WTC11 (cell line): Measurements from ENCODE around the gene COX10. TPM values are rescaled to one million over a fixed set of nuclear protein-coding genes. Genes with fewer than 3 reads are reported as not detected.

Experiments
- ATAC-seq: fragments of 200-7000 bp; cut with Tn5 transposase; 2 replicates; pipeline ENCODE4 v1.10.0; 2021; ENCODE audit warnings: mild to moderate bottlenecking, moderate library complexity
- CTCF ChIA-PET: fragments of 300-600 bp; sonication (Branson Sonifier 250); formaldehyde crosslinking; loops from one replicate; lab custom pipeline; 2021; ENCODE audit warnings: antibody characterized with exemption; lab: Charles Lee
- POLR2A ChIA-PET: fragments of 350-600 bp; sonication (Branson Sonifier 250); formaldehyde crosslinking; loops from one replicate; lab custom pipeline; 2021; ENCODE audit warnings: antibody characterized with exemption; lab: Charles Lee
- DNase-seq: peaks from one replicate; pipeline ENCODE4 v3.0.0; 2021; ENCODE audit warnings: low spot score
- H3K27ac Mint-ChIP-seq: 2 replicates; pipeline ENCODE4 v1.8.0; 2021; ENCODE audit warnings: mixed read lengths
- H3K27me3 Mint-ChIP-seq: 2 replicates; pipeline ENCODE4 v1.8.0; 2021; ENCODE audit warnings: low read depth, mild to moderate bottlenecking, moderate library complexity, mixed read lengths
- H3K36me3 Mint-ChIP-seq: 2 replicates; pipeline ENCODE4 v1.8.0; 2021; ENCODE audit warnings: mixed read lengths
- H3K4me1 Mint-ChIP-seq: 2 replicates; pipeline ENCODE4 v1.8.0; 2022; ENCODE audit warnings: mixed read lengths
- H3K4me3 Mint-ChIP-seq: 2 replicates; pipeline ENCODE4 v1.8.0; 2021; ENCODE audit warnings: mild to moderate bottlenecking, moderate library complexity, mixed read lengths
- H3K9me3 Mint-ChIP-seq: 2 replicates; pipeline ENCODE4 v1.8.0; 2021; ENCODE audit warnings: mixed read lengths
- AR ChIP-seq: fragments of 250-450 bp; sonication (Bioruptor Pico); IDR thresholded peaks from 2 replicates; pipeline ENCODE4 v1.9.0; 2021; ENCODE audit warnings: mild to moderate bottlenecking
- CDX4 ChIP-seq: fragments of 250-450 bp; sonication (Bioruptor Pico); IDR thresholded peaks from 2 replicates; pipeline ENCODE4 v1.9.0; 2021; ENCODE audit warnings: moderate library complexity, mild to moderate bottlenecking, inconsistent platforms, borderline replicate concordance
- ELF4 ChIP-seq: sonication (generic); formaldehyde crosslinking; IDR thresholded peaks from 2 replicates; pipeline ENCODE4 v1.8.1; 2022; ENCODE audit warnings: low read depth, mild to moderate bottlenecking, moderate library complexity, missing genetic modification reagents
- ESRRA ChIP-seq: sonication (generic); formaldehyde crosslinking; IDR thresholded peaks from 2 replicates; pipeline ENCODE4 v1.8.1; 2022; ENCODE audit warnings: mild to moderate bottlenecking, missing genetic modification reagents, borderline replicate concordance
- FOXK1 ChIP-seq: sonication (generic); formaldehyde crosslinking; IDR thresholded peaks from 2 replicates; pipeline ENCODE4 v1.8.0; 2022; ENCODE audit warnings: mild to moderate bottlenecking, moderate library complexity, missing genetic modification reagents
- FOXP4 ChIP-seq: sonication (generic); formaldehyde crosslinking; IDR thresholded peaks from 2 replicates; pipeline ENCODE4 v1.8.0; 2022; ENCODE audit warnings: mild to moderate bottlenecking, missing genetic modification reagents
- GABPB1 ChIP-seq: sonication (generic); formaldehyde crosslinking; IDR thresholded peaks from 2 replicates; pipeline ENCODE4 v1.8.1; 2023; ENCODE audit warnings: mild to moderate bottlenecking, missing genetic modification reagents
- GTF2I ChIP-seq: fragments of 250-450 bp; sonication (Bioruptor Pico); conservative IDR thresholded peaks from 2 replicates; pipeline ENCODE4 v1.4.0; 2021; ENCODE audit warnings: mild to moderate bottlenecking
- IRF1 ChIP-seq: sonication (generic); formaldehyde crosslinking; IDR thresholded peaks from 2 replicates; pipeline ENCODE4 v1.8.0; 2023; ENCODE audit warnings: missing genetic modification reagents
- IRF2 ChIP-seq: sonication (generic); formaldehyde crosslinking; IDR thresholded peaks from 2 replicates; pipeline ENCODE4 v1.8.0; 2022; ENCODE audit warnings: low read depth, missing genetic modification reagents, borderline replicate concordance
- JUN ChIP-seq: sonication (generic); formaldehyde crosslinking; IDR thresholded peaks from 2 replicates; pipeline ENCODE4 v1.8.0; 2023; ENCODE audit warnings: mild to moderate bottlenecking, missing genetic modification reagents
- KAT7 ChIP-seq: sonication (generic); formaldehyde crosslinking; IDR thresholded peaks from 2 replicates; pipeline ENCODE4 v1.8.1; 2023; ENCODE audit warnings: missing genetic modification reagents, mild to moderate bottlenecking, borderline replicate concordance
- NFATC4 ChIP-seq: fragments of 250-450 bp; sonication (Bioruptor Pico); IDR thresholded peaks from 2 replicates; pipeline ENCODE4 v1.9.0; 2021; ENCODE audit warnings: mild to moderate bottlenecking
- NFYB ChIP-seq: sonication (generic); formaldehyde crosslinking; conservative IDR thresholded peaks from 2 replicates; pipeline ENCODE4 v1.8.0; 2022; ENCODE audit warnings: low read depth, missing genetic modification reagents
- NR3C1 ChIP-seq: sonication (generic); formaldehyde crosslinking; conservative IDR thresholded peaks from 2 replicates; pipeline ENCODE4 v1.8.1; 2023; ENCODE audit warnings: low read depth, mild to moderate bottlenecking, missing genetic modification reagents
- PRRX2 ChIP-seq: fragments of 250-450 bp; sonication (Bioruptor Pico); IDR thresholded peaks from 2 replicates; pipeline ENCODE4 v1.8.0; 2021; ENCODE audit warnings: mild to moderate bottlenecking
- RELA ChIP-seq: sonication (generic); formaldehyde crosslinking; IDR thresholded peaks from 2 replicates; pipeline ENCODE4 v1.8.1; 2022; ENCODE audit warnings: missing genetic modification reagents, mild to moderate bottlenecking, borderline replicate concordance
- SMAD4 ChIP-seq: sonication (generic); formaldehyde crosslinking; IDR thresholded peaks from 2 replicates; pipeline ENCODE4 v1.8.0; 2022; ENCODE audit warnings: mild to moderate bottlenecking, missing genetic modification reagents
- TEAD4 ChIP-seq: sonication (generic); formaldehyde crosslinking; IDR thresholded peaks from 2 replicates; pipeline ENCODE4 v1.8.0; 2022; ENCODE audit warnings: mild to moderate bottlenecking, missing genetic modification reagents
- USF2 ChIP-seq: sonication (generic); formaldehyde crosslinking; IDR thresholded peaks from 2 replicates; pipeline ENCODE4 v1.8.1; 2023; ENCODE audit warnings: mild to moderate bottlenecking, missing genetic modification reagents, moderate library complexity
- ZBTB43 ChIP-seq: sonication (generic); formaldehyde crosslinking; IDR thresholded peaks from 2 replicates; pipeline ENCODE4 v1.8.1; 2023; ENCODE audit warnings: mild to moderate bottlenecking, missing genetic modification reagents
- ZNF121 ChIP-seq: sonication (generic); formaldehyde crosslinking; IDR thresholded peaks from 2 replicates; pipeline ENCODE4 v1.8.0; 2023; ENCODE audit warnings: missing genetic modification reagents
- ZNF512 ChIP-seq: sonication (generic); formaldehyde crosslinking; IDR thresholded peaks from 2 replicates; pipeline ENCODE4 v1.8.1; 2022; ENCODE audit warnings: missing genetic modification reagents, borderline replicate concordance
- total RNA-seq: library from RNA; stranded (reverse); gene quantifications from 3 replicates; pipeline ENCODE4 v1.2.3, GENCODE V29; 2021

Gene COX10
- total RNA-seq, 1 experiment from 2014 or later, result 22.0 TPM

- Mint-ChIP-seq H3K36me3 (peaks cover 20% of the 10 kb centered on the region), H3K27ac (peak overlapping the region; percentile 11; the same call in 1 of the 2 replicates), H3K4me1 (peaks cover 23% of the 10 kb centered on the region), H3K27me3 (no peaks in the 10 kb centered on the region; the same call in 1 of the 2 replicates), H3K9me3 (peaks cover 13% of the 10 kb centered on the region), H3K4me3 (peak overlapping the region; percentile 98)
- DNase-seq (no peak), ATAC-seq (no peak)
- TF ChIP-seq AR (CRISPR knock-in tag) (no peak), IRF2 (CRISPR knock-in tag) (no peak), FOXP4 (CRISPR knock-in tag) (no peak), KAT7 (CRISPR knock-in tag) (no peak), RELA (CRISPR knock-in tag) (no peak), JUN (CRISPR knock-in tag) (no peak), ESRRA (no peak), NR3C1 (CRISPR knock-in tag) (no peak), USF2 (CRISPR knock-in tag) (no peak), PRRX2 (CRISPR knock-in tag) (no peak), NFATC4 (CRISPR knock-in tag) (no peak), ZBTB43 (no peak), GTF2I (CRISPR knock-in tag) (no peak), ELF4 (CRISPR knock-in tag) (no peak)
- ChIA-PET CTCF (no interaction called here), POLR2A (no interaction called here)
Measured at GRCh38 chr17:14070344-14070984, 1.2 kb downstream of the COX10 start.

GRCh38 chr17:14072881-14073280 lies 3.6 kb downstream of the COX10 start:
- Mint-ChIP-seq H3K36me3 (peaks cover 21% of the 10 kb centered on the region), H3K27ac (no peak overlapping the region), H3K27me3 (no peaks in the 10 kb centered on the region), H3K9me3 (no peaks in the 10 kb centered on the region), H3K4me3 (no peak overlapping the region), H3K4me1 (peaks cover 22% of the 10 kb centered on the region)
- DNase-seq, result no peak
- ChIA-PET CTCF (no interaction called here), POLR2A (no interaction called here)
- no peak for ATAC-seq
- TF ChIP-seq SMAD4 (CRISPR knock-in tag) (no peak), NFYB (CRISPR knock-in tag) (no peak), FOXK1 (no peak), ZNF512 (CRISPR knock-in tag) (no peak), CDX4 (CRISPR knock-in tag) (no peak), ZNF121 (CRISPR knock-in tag) (no peak), ELF4 (CRISPR knock-in tag) (no peak), IRF1 (CRISPR knock-in tag) (no peak), TEAD4 (CRISPR knock-in tag) (no peak), GABPB1 (CRISPR knock-in tag) (no peak)
